C4-2B (cell line): ENCODE results near the gene PITPNM3.

Source experiments
- H3K27ac ChIP-seq: fragments of 450-650 bp; 2 replicates; pipeline ENCODE4 v1.5.1; 2017
- CTCF ChIP-seq: fragments of 450-650 bp; conservative IDR thresholded peaks from 2 replicates; pipeline ENCODE4 v1.5.1; 2017; ENCODE audit warnings: mild to moderate bottlenecking
- ZFX ChIP-seq: fragments of 450-650 bp; IDR thresholded peaks from 2 replicates; pipeline ENCODE4 v1.6.1; 2017

The PITPNM3 gene

GRCh38 chr17:6430769-6431168 lies 125.6 kb downstream of the PITPNM3 start:
- no peak overlapping the region for H3K27ac ChIP-seq
- no peak for TF ChIP-seq ZFX
- TF ChIP-seq CTCF: peak; percentile 34

GRCh38 chr17:6429266-6429665 lies 127.1 kb downstream of the PITPNM3 start:
- no peak overlapping the region for H3K27ac ChIP-seq
- TF ChIP-seq CTCF (no peak), ZFX (no peak)

GRCh38 chr17:6428207-6428965 lies 128.0 kb downstream of the PITPNM3 start:
- H3K27ac ChIP-seq: no peak overlapping the region
- TF ChIP-seq ZFX (no peak), CTCF (no peak)

- H3K27ac ChIP-seq: no peak overlapping the region
- TF ChIP-seq CTCF (peak; percentile 27), ZFX (no peak)
Observed at GRCh38 chr17:6427279-6427781, 129.0 kb downstream of the PITPNM3 start.

- no peak for TF ChIP-seq CTCF
- no peak for TF ChIP-seq ZFX
Observed at GRCh38 chr17:6426356-6427101, 129.8 kb downstream of the PITPNM3 start.

GRCh38 chr17:6425407-6425806 lies 130.9 kb downstream of the PITPNM3 start:
- TF ChIP-seq ZFX (no peak), CTCF (no peak)
- no peak overlapping the region for H3K27ac ChIP-seq

More at GRCh38 chr17:6426356-6427101, 129.8 kb downstream of the PITPNM3 start:
- H3K27ac ChIP-seq: no peak overlapping the region

- no peak overlapping the region for H3K27ac ChIP-seq
- TF ChIP-seq ZFX: no peak
- TF ChIP-seq CTCF: no peak
Observed at GRCh38 chr17:6423931-6424330, 132.4 kb downstream of the PITPNM3 start.
